ENCODE data around the gene SMYD2. TPM values are rescaled to one million over a fixed set of nuclear protein-coding genes. Genes with fewer than 3 reads are reported as not detected.

The SMYD2 gene
- total and polyA plus RNA-seq, 10 of the 15 experiments (the other 5 are each of a cell fraction or from before 2014, with no cell fraction given), result 8.3 to 55.7 (median 26.4) TPM

GRCh38 chr1:214364386-214364785 lies 83.4 kb downstream of the SMYD2 start:
- H4K20me1 ChIP-seq (ENCODE audit: control insufficient read depth, insufficient read depth), result no peaks in the 10 kb centered on the region
- CTCF ChIA-PET, result no interaction called here
- H3K4me3 ChIP-seq, result no peak overlapping the region
- RAD21 ChIA-PET (ENCODE audit: unreplicated experiment), result no interaction called here
- H3K9me3 ChIP-seq (replicated peaks; ENCODE audit: control insufficient read depth, insufficient read depth, low read length), result no peaks in the 10 kb centered on the region; the same call in 2 of the 3 replicates
- H3K4me2 ChIP-seq (ENCODE audit: control insufficient read depth, insufficient read depth), result no peak overlapping the region
- SMC1A ChIA-PET (ENCODE audit: uncharacterized antibody, unreplicated experiment), result no interaction called here
- BruUV-seq (replicated peaks), result no TSS peak
- intact Hi-C loops (cut with micrococcal nuclease; ENCODE audit: unreplicated experiment) (no loop called here), in situ Hi-C loops (cut with MboI) (no loop called here)
- H3K4me1 ChIP-seq (ENCODE audit: control insufficient read depth, insufficient read depth, low read length), result no peaks in the 10 kb centered on the region
- DNase-seq (ENCODE audit: low read depth, low spot score), result no peak
- POLR2A ChIA-PET, result no interaction called here
- no peak for ATAC-seq
- no peak for TF ChIP-seq IRF5 (IDR thresholded peaks at IDR 0.05; ENCODE audit: borderline replicate concordance)
- no peak for TF ChIP-seq NFYA (IDR thresholded peaks at IDR 0.05; ENCODE audit: borderline replicate concordance, low read depth, low read length)
- TF ChIP-seq TCF3 (IDR thresholded peaks at IDR 0.05; ENCODE audit: borderline replicate concordance, insufficient read depth, low read depth, low read length), result no peak
- TF ChIP-seq RAD21 (IDR thresholded peaks at IDR 0.05; ENCODE audit: insufficient read depth, low read depth, low read length), result no peak
- TF ChIP-seq SMAD1 (IDR thresholded peaks at IDR 0.05; ENCODE audit: low read depth, partially characterized antibody), result no peak
- TF ChIP-seq GABPA (IDR thresholded peaks at IDR 0.05; ENCODE audit: low read depth), result no peak
- TF ChIP-seq MYB (IDR thresholded peaks at IDR 0.05; ENCODE audit: borderline replicate concordance, low read depth, low read length), result no peak
- no peak for TF ChIP-seq RCOR1 (conservative IDR thresholded peaks at IDR 0.05; ENCODE audit: low read depth, low read length)
- TF ChIP-seq IRF3 (IDR thresholded peaks at IDR 0.05), result no peak
- no peak for TF ChIP-seq MLLT1 (IDR thresholded peaks at IDR 0.05)
- TF ChIP-seq TBL1XR1 (IDR thresholded peaks at IDR 0.05; ENCODE audit: low read depth, low read length), result no peak
- TF ChIP-seq ZZZ3 (IDR thresholded peaks at IDR 0.05; ENCODE audit: control insufficient read depth, insufficient read length, low read depth), result no peak
- TF ChIP-seq ZNF274 (IDR thresholded peaks at IDR 0.05; ENCODE audit: insufficient read depth, insufficient read length), result no peak
- TF ChIP-seq CEBPB (IDR thresholded peaks at IDR 0.05; ENCODE audit: borderline replicate concordance in 1 of 2, low read depth in 2 of 2, low read length in 2 of 2), result no peak
- TF ChIP-seq POLR2AphosphoS5 (IDR thresholded peaks at IDR 0.05; ENCODE audit: low read length), result no peak
- no peak for TF ChIP-seq PBX3 (IDR thresholded peaks at IDR 0.05; ENCODE audit: insufficient replicate concordance, low read depth, low read length)
- no peak for TF ChIP-seq ATF3 (IDR thresholded peaks at IDR 0.05; ENCODE audit: borderline replicate concordance, extremely low read depth, low read depth, low read length)
- H3K27me3 ChIP-seq (replicated peaks in 1 of 2; ENCODE audit: control insufficient read depth in 2 of 2, insufficient read depth in 2 of 2, low read length in 1 of 2), result no peaks in the 10 kb centered on the region; a peak in 1 of 4 replicates
- no peak overlapping the region for H3K27ac ChIP-seq (ENCODE audit: control insufficient read depth, insufficient read depth)
- no peaks in the 10 kb centered on the region for H3K79me2 ChIP-seq (ENCODE audit: control insufficient read depth, insufficient read depth, low read length)
- WGBS (ENCODE audit: insufficient coverage, insufficient replicate concordance, low lambda C conversion rate, missing lambda C conversion rate), result 64% methylated on average over 12 of the region's 12 CpGs
- H3K36me3 ChIP-seq (ENCODE audit: control insufficient read depth in 2 of 2, insufficient read depth in 2 of 2, low read length in 1 of 2), result no peaks in the 10 kb centered on the region
- no peak for FAIRE-seq
- no peak overlapping the region for H2AFZ ChIP-seq (ENCODE audit: control insufficient read depth, low read depth, low read length)
- H3K9ac ChIP-seq (ENCODE audit: control insufficient read depth, insufficient read depth, low read length), result no peak overlapping the region

All from GM12878 (cell line).